SU-DHL-6 (cell line): ENCODE results near the gene ATP2B2.

Experiments
- H2AFZ ChIP-seq: fragments of 200-600 bp; sonication (generic); 2 replicates; pipeline ENCODE4 v1.6.1; 2014; ENCODE audit warnings: low read depth, mild to moderate bottlenecking, moderate library complexity, mixed read lengths, antibody characterized with exemption, low read length; ENCODE audit not compliant: severe bottlenecking
- H3F3A ChIP-seq: fragments of 200-600 bp; shearing (Covaris generic); 2 replicates; pipeline ENCODE4 v1.6.0; 2016; ENCODE audit warnings: antibody characterized with exemption, mild to moderate bottlenecking; ENCODE audit not compliant: insufficient read depth
- H3K27ac ChIP-seq: fragments of 200-600 bp; sonication (generic); 2 replicates; pipeline ENCODE4 v1.5.1; 2016; ENCODE audit warnings: low read depth, mild to moderate bottlenecking, low read length, moderate library complexity, mixed read lengths
- H3K27me3 ChIP-seq: fragments of 200-600 bp; sonication (generic), shearing (Covaris generic); 2 replicates; pipeline ENCODE4 v1.6.0; 2014; ENCODE audit warnings: mild to moderate bottlenecking, low read length
- H3K36me3 ChIP-seq: fragments of 200-600 bp; sonication (generic); 2 replicates; pipeline ENCODE4 v1.6.1; 2014; ENCODE audit warnings: mild to moderate bottlenecking, low read length, mixed read lengths
- H3K4me2 ChIP-seq: fragments of 300-600, 200-600 bp; shearing (Covaris generic), sonication (generic); 2 replicates; pipeline ENCODE4 v1.6.0; 2014; ENCODE audit warnings: low read length, low read depth, mild to moderate bottlenecking; ENCODE audit not compliant: poor library complexity, severe bottlenecking
- H3K4me3 ChIP-seq: fragments of 200-600 bp; sonication (generic); 2 replicates; pipeline ENCODE4 v1.5.1; 2014; ENCODE audit warnings: antibody characterized with exemption, low read length, mild to moderate bottlenecking, mixed read lengths; ENCODE audit not compliant: insufficient read depth, poor library complexity, severe bottlenecking
- H3K79me2 ChIP-seq: fragments of 200-600 bp; sonication (generic); 2 replicates; pipeline ENCODE4 v1.6.1; 2014; ENCODE audit warnings: mild to moderate bottlenecking, low read length, moderate library complexity; ENCODE audit not compliant: insufficient read depth
- H3K9ac ChIP-seq: fragments of 200-600 bp; sonication (generic); 2 replicates; pipeline ENCODE4 v1.7.0; 2014; ENCODE audit warnings: mild to moderate bottlenecking, low read length
- H3K9me2 ChIP-seq: fragments of 200-600 bp; sonication (generic); replicated peaks from 2 replicates; pipeline ENCODE4 v1.6.1; 2014; ENCODE audit warnings: low read length; ENCODE audit not compliant: insufficient read depth
- H3K9me3 ChIP-seq: fragments of 200-600 bp; sonication (generic); 2 replicates; pipeline ENCODE4 v1.6.1; 2014; ENCODE audit warnings: low read length, mixed read lengths; ENCODE audit not compliant: insufficient read depth
- H4K20me1 ChIP-seq: fragments of 200-600 bp; sonication (generic); 2 replicates; pipeline ENCODE4 v1.6.1; 2014; ENCODE audit warnings: low read depth, mild to moderate bottlenecking, antibody characterized with exemption, low read length, moderate library complexity, mixed read lengths
- EZH2phosphoT487 ChIP-seq: fragments of 200-600 bp; sonication (generic), shearing (Covaris generic); conservative IDR thresholded peaks from 2 replicates; pipeline ENCODE4 v1.6.1; 2018; ENCODE audit warnings: mild to moderate bottlenecking, antibody characterized with exemption, low read length, moderate library complexity, mixed read lengths
- TF ChIP-seq, protein P1 (sequence below): fragments of 200-600 bp; sonication (generic); IDR thresholded peaks from one replicate; pipeline ENCODE4 v1.5.1; 2017; ENCODE audit warnings: antibody characterized with exemption, mild to moderate bottlenecking, low read length, moderate library complexity; ENCODE audit not compliant: insufficient read depth, poor library complexity, severe bottlenecking

The ATP2B2 gene

DNA sequence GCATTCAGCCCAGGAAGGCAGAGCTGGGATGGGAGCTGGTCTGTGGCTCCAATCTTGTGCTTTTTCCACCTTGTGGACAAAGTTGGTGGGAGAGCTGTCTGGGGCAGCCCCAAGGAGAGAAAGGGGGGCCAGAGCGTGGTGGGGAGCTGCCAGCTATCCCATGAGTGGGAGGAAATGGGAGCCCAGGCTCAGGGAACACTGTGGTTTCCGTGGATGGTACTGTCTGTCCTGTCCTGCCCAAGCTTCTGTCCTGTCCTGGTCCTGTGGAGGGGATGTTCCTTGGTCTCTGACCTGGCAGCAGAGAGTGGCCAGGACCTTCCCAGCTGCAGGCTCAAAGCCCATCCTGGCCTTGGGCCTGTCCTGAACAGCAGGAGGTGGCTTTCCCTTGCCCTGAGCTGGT, 111.9 kb downstream of the ATP2B2 start:
- no peaks in the 10 kb centered on the region for H3K36me3 ChIP-seq

DNA sequence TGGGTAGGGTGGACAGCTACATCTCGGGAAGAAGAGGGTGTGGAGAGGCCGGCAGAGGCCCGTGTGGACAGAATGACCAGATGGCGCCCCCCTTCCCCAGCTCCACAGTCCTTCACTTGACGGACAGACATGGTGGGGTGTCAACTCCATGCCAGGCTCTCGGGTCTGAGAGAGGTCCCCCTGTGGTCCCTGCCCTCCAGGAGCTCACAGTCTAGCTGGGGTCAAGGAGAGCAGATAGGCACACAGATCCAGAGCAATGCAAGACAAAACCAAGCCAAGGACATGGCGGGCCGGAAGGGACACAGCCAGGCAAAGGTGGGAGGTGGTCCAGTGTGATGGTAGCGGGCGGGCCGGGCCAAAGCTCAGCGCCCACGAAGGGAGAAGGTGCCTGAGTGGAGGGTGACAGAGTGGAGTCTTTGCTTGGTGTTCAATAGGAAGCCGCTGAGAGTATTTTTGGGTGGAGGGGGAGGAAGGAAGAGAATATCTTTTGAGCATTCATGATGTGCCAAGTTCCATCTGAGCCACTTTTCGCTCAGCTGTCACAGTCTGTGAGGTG, 112.4 kb downstream of the ATP2B2 start:
- Histone ChIP-seq H3K9me2 (no peaks in the 10 kb centered on the region), H3K9me3 (no peaks in the 10 kb centered on the region), H3F3A (peaks cover 20% of the 10 kb centered on the region), H3K4me2 (no peak overlapping the region), H3K9ac (no peak overlapping the region), H3K27me3 (no peaks in the 10 kb centered on the region), H3K27ac (no peak overlapping the region), H3K36me3 (no peaks in the 10 kb centered on the region), H3K4me3 (no peak overlapping the region), H4K20me1 (no peaks in the 10 kb centered on the region), H3K79me2 (no peaks in the 10 kb centered on the region), H2AFZ (no peak overlapping the region)
- TF ChIP-seq, protein P1, sequence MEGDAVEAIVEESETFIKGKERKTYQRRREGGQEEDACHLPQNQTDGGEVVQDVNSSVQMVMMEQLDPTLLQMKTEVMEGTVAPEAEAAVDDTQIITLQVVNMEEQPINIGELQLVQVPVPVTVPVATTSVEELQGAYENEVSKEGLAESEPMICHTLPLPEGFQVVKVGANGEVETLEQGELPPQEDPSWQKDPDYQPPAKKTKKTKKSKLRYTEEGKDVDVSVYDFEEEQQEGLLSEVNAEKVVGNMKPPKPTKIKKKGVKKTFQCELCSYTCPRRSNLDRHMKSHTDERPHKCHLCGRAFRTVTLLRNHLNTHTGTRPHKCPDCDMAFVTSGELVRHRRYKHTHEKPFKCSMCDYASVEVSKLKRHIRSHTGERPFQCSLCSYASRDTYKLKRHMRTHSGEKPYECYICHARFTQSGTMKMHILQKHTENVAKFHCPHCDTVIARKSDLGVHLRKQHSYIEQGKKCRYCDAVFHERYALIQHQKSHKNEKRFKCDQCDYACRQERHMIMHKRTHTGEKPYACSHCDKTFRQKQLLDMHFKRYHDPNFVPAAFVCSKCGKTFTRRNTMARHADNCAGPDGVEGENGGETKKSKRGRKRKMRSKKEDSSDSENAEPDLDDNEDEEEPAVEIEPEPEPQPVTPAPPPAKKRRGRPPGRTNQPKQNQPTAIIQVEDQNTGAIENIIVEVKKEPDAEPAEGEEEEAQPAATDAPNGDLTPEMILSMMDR: no peak
- no peak for TF ChIP-seq EZH2phosphoT487

More for the DNA sequence above, 111.9 kb downstream of the ATP2B2 start:
- no peaks in the 10 kb centered on the region for H4K20me1 ChIP-seq
- H3K4me3 ChIP-seq: no peak overlapping the region
- no peaks in the 10 kb centered on the region for H3K79me2 ChIP-seq
- no peak overlapping the region for H3K9ac ChIP-seq
- H3F3A ChIP-seq: peaks cover 20% of the 10 kb centered on the region
- no peaks in the 10 kb centered on the region for H3K27me3 ChIP-seq
- no peak overlapping the region for H2AFZ ChIP-seq
- no peaks in the 10 kb centered on the region for H3K9me2 ChIP-seq
- H3K4me2 ChIP-seq: no peak overlapping the region
- H3K9me3 ChIP-seq: no peaks in the 10 kb centered on the region
- TF ChIP-seq, protein P1: no peak
- no peak for TF ChIP-seq EZH2phosphoT487
- no peak overlapping the region for H3K27ac ChIP-seq

DNA sequence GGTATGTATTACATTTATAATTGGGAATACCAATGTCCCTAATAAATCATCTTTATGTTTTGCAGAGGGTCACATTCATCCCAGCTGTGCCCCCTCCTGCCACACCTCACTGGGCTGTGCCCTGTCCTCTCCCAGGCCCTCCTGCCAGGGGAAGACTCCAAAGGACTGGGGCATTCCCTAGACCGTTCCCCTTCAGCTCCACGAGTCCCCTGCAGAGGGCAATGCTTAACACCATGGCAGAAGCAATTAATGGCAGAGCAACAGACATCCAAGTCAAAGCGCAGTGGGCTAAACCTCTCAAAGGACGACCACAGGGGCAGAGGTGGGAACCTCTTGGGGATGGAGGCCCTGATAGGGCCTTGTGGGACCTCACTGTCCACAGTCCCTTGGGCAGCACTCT, 113.1 kb downstream of the ATP2B2 start:
- no peak overlapping the region for H3K4me3 ChIP-seq

More for the DNA sequence above, 113.1 kb downstream of the ATP2B2 start:
- Histone ChIP-seq H4K20me1 (no peaks in the 10 kb centered on the region), H3K4me2 (no peak overlapping the region), H3F3A (peaks cover 20% of the 10 kb centered on the region), H3K79me2 (no peaks in the 10 kb centered on the region), H3K27ac (no peak overlapping the region), H3K27me3 (no peaks in the 10 kb centered on the region), H3K9me3 (no peaks in the 10 kb centered on the region), H3K9ac (no peak overlapping the region), H3K9me2 (no peaks in the 10 kb centered on the region), H3K36me3 (no peaks in the 10 kb centered on the region), H2AFZ (no peak overlapping the region)
- TF ChIP-seq EZH2phosphoT487: no peak
- TF ChIP-seq, protein P1: no peak
